Measurements from ENCODE around the gene TNNI3K.

Gene TNNI3K

GRCh38 chr1:74314438-74314837 is 79.3 kb downstream of the TNNI3K start:
- no peak overlapping the region for H3K4me3 ChIP-seq (replicated peaks; ENCODE audit: insufficient read depth, low read length)
- no peak overlapping the region for H3K27ac ChIP-seq (replicated peaks)
- H3K27me3 ChIP-seq (ENCODE audit: insufficient read depth, poor library complexity, severe bottlenecking) = no peaks in the 10 kb centered on the region
- no peak for TF ChIP-seq POLR2AphosphoS5 (IDR thresholded peaks at IDR 0.05; ENCODE audit: low read depth)
- no peak for DNase-seq (ENCODE audit: low read depth in 1 of 2, low spot score in 1 of 2)

- no peak for DNase-seq (ENCODE audit: low read depth in 1 of 2, low spot score in 1 of 2)
- H3K27ac ChIP-seq (replicated peaks) = no peak overlapping the region
- TF ChIP-seq SPI1 (IDR thresholded peaks at IDR 0.05; ENCODE audit: borderline replicate concordance, low read depth) (no peak), POLR2AphosphoS5 (IDR thresholded peaks at IDR 0.05; ENCODE audit: low read depth) (no peak), CTCF (IDR thresholded peaks at IDR 0.05; ENCODE audit: insufficient read depth, low read length) (no peak), GABPA (IDR thresholded peaks at IDR 0.05; ENCODE audit: low read depth) (no peak), REST (IDR thresholded peaks at IDR 0.05; ENCODE audit: insufficient replicate concordance, low read depth) (no peak)
- H3K4me3 ChIP-seq (replicated peaks; ENCODE audit: insufficient read depth, low read length) = no peak overlapping the region
- no peaks in the 10 kb centered on the region for H3K27me3 ChIP-seq (ENCODE audit: insufficient read depth, poor library complexity, severe bottlenecking)
Measured at GRCh38 chr1:74316302-74316701, 81.1 kb downstream of the TNNI3K start.

DNA sequence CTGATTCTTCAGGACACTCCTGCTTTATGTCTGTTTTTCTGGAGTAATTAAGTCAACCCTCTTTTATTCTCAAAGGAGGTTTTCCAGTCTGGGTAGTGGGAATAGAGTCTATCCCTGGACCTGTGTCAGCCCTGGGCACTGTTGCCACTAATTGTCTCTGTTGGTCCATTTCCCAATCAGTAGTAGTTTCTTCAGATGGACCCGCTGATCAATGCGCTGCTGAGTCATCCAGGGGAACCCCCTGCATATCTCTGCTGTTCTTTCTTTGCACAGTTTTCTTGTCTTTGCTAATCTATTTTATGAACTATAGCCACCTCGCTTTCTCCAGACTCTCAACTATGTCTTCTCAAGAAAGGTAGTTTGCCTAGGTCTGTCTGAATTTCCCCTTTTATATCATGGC is 82.5 kb downstream of the TNNI3K start:
- no peaks in the 10 kb centered on the region for H3K27me3 ChIP-seq (ENCODE audit: insufficient read depth, poor library complexity, severe bottlenecking)
- no peak overlapping the region for H3K27ac ChIP-seq (replicated peaks)
- TF ChIP-seq POLR2AphosphoS5 (IDR thresholded peaks at IDR 0.05; ENCODE audit: low read depth) (no peak), REST (IDR thresholded peaks at IDR 0.05; ENCODE audit: insufficient replicate concordance, low read depth) (no peak), SPI1 (IDR thresholded peaks at IDR 0.05; ENCODE audit: borderline replicate concordance, low read depth) (no peak), GABPA (IDR thresholded peaks at IDR 0.05; ENCODE audit: low read depth) (no peak), CTCF (IDR thresholded peaks at IDR 0.05; ENCODE audit: insufficient read depth, low read length) (no peak)
- no peak for DNase-seq (ENCODE audit: low read depth in 1 of 2, low spot score in 1 of 2)
- H3K4me3 ChIP-seq (replicated peaks; ENCODE audit: insufficient read depth, low read length) = no peak overlapping the region

GRCh38 chr1:74323937-74324473 is 88.8 kb downstream of the TNNI3K start:
- H3K4me3 ChIP-seq (replicated peaks; ENCODE audit: insufficient read depth, low read length) = no peak overlapping the region
- no peak for TF ChIP-seq SPI1 (IDR thresholded peaks at IDR 0.05; ENCODE audit: borderline replicate concordance, low read depth)
- TF ChIP-seq GABPA (IDR thresholded peaks at IDR 0.05; ENCODE audit: low read depth) = no peak
- TF ChIP-seq POLR2AphosphoS5 (IDR thresholded peaks at IDR 0.05; ENCODE audit: low read depth) = no peak
- TF ChIP-seq REST (IDR thresholded peaks at IDR 0.05; ENCODE audit: insufficient replicate concordance, low read depth) = no peak
- no peak for TF ChIP-seq CTCF (IDR thresholded peaks at IDR 0.05; ENCODE audit: insufficient read depth, low read length)
- H3K27ac ChIP-seq (replicated peaks) = no peak overlapping the region
- H3K27me3 ChIP-seq (ENCODE audit: insufficient read depth, poor library complexity, severe bottlenecking) = no peaks in the 10 kb centered on the region
- DNase-seq (ENCODE audit: low read depth in 1 of 2, low spot score in 1 of 2) = no peak

Measured in HL-60 (cell line).